ENCODE data around the gene ASPHD2.

- TF ChIP-seq ARNTL (CRISPR knock-in tag; IDR thresholded peaks at IDR 0.05) (no peak), PAX8 (CRISPR knock-in tag; IDR thresholded peaks at IDR 0.05; ENCODE audit: borderline replicate concordance) (no peak), SP140L (CRISPR knock-in tag; IDR thresholded peaks at IDR 0.05; ENCODE audit: borderline replicate concordance) (no peak), E2F1 (CRISPR knock-in tag; IDR thresholded peaks at IDR 0.05) (no peak), HINFP (CRISPR knock-in tag; IDR thresholded peaks at IDR 0.05; ENCODE audit: low read depth) (no peak), TBP (CRISPR knock-in tag; IDR thresholded peaks at IDR 0.05) (no peak), PBX3 (CRISPR knock-in tag; IDR thresholded peaks at IDR 0.05; ENCODE audit: borderline replicate concordance) (no peak), CTCF (CRISPR knock-in tag; IDR thresholded peaks at IDR 0.05) (no peak), ZFP62 (CRISPR knock-in tag; IDR thresholded peaks at IDR 0.05) (no peak), FOSL1 (CRISPR knock-in tag; IDR thresholded peaks at IDR 0.05; ENCODE audit: borderline replicate concordance) (no peak), ETV6 (CRISPR knock-in tag; conservative IDR thresholded peaks at IDR 0.05) (no peak), ARID2 (CRISPR knock-in tag; IDR thresholded peaks at IDR 0.05; ENCODE audit: borderline replicate concordance) (no peak), ZNF709 (CRISPR knock-in tag; IDR thresholded peaks at IDR 0.05) (no peak)
These were observed 10.4 kb upstream of the ASPHD2 start for GRCh38 chr22:26418620-26419019.

All from HepG2 (cell line).